HG02571 (cell line): Measurements from ENCODE around the gene ZDHHC11.
"Not testable (repeated sequence)": the region's sequence is repeated elsewhere in the genome, so short reads cannot be mapped to it uniquely, and the experiment has no call there.

Experiments used
- ATAC-seq: cut with Tn5 transposase; IDR thresholded peaks from one replicate; pipeline ENCODE4 v1.9.1; 2021; ENCODE audit warnings: mild to moderate bottlenecking, moderate library complexity; ENCODE audit not compliant: unreplicated experiment

Gene ZDHHC11

GRCh38 chr5:778967-779366 lies 71.8 kb downstream of the ZDHHC11 start:
- not testable (repeated sequence) for ATAC-seq

GRCh38 chr5:778421-778820 lies 72.4 kb downstream of the ZDHHC11 start:
- ATAC-seq = not testable (repeated sequence)

- no peak for ATAC-seq
Observed at GRCh38 chr5:777756-778161, 73.0 kb downstream of the ZDHHC11 start.

GRCh38 chr5:776862-777711 lies 73.7 kb downstream of the ZDHHC11 start:
- no peak for ATAC-seq

- ATAC-seq = no peak
Observed at GRCh38 chr5:775961-776861, 74.6 kb downstream of the ZDHHC11 start.

GRCh38 chr5:775595-775960 lies 75.2 kb downstream of the ZDHHC11 start:
- ATAC-seq = not testable (repeated sequence)

- ATAC-seq = not testable (repeated sequence)
Observed at GRCh38 chr5:774854-775505, 75.8 kb downstream of the ZDHHC11 start.

- ATAC-seq = not testable (repeated sequence)
Observed at GRCh38 chr5:774304-774703, 76.5 kb downstream of the ZDHHC11 start.

GRCh38 chr5:773517-774264 lies 77.1 kb downstream of the ZDHHC11 start:
- ATAC-seq = no peak

GRCh38 chr5:772931-773330 lies 77.9 kb downstream of the ZDHHC11 start:
- ATAC-seq = not testable (repeated sequence)

GRCh38 chr5:772547-772890 lies 78.3 kb downstream of the ZDHHC11 start:
- ATAC-seq = not testable (repeated sequence)

- ATAC-seq = not testable (repeated sequence)
Observed at GRCh38 chr5:771841-772546, 78.8 kb downstream of the ZDHHC11 start.

GRCh38 chr5:771087-771781 lies 79.6 kb downstream of the ZDHHC11 start:
- ATAC-seq = not testable (repeated sequence)

- not testable (repeated sequence) for ATAC-seq
Observed at GRCh38 chr5:770585-770984, 80.2 kb downstream of the ZDHHC11 start.

GRCh38 chr5:769485-770145 lies 81.2 kb downstream of the ZDHHC11 start:
- ATAC-seq = not testable (repeated sequence)

GRCh38 chr5:766666-767431 lies 83.9 kb downstream of the ZDHHC11 start:
- ATAC-seq = no peak

GRCh38 chr5:765948-766631 lies 84.7 kb downstream of the ZDHHC11 start:
- ATAC-seq = no peak
